NCI-H526 (cell line): ENCODE results near the gene WBP11.

Source experiments
- DNase-seq, 2 experiments: peaks; one replicate each; lab custom pipeline; 2025; lab: John Stamatoyannopoulos, UW

WBP11 gene

GRCh38 chr12:14803011-14803829, at the start of gene WBP11, which contains the start of gene C12orf60:
WBP11 (minus strand) TSS chr12:14803478; CDS start chr12:14801383, 2,095 bp downstream.
C12orf60 (plus strand) TSS chr12:14803670; CDS start chr12:14822936, 19,266 bp downstream.
- DNase-seq: peak; percentile 99

DNA sequence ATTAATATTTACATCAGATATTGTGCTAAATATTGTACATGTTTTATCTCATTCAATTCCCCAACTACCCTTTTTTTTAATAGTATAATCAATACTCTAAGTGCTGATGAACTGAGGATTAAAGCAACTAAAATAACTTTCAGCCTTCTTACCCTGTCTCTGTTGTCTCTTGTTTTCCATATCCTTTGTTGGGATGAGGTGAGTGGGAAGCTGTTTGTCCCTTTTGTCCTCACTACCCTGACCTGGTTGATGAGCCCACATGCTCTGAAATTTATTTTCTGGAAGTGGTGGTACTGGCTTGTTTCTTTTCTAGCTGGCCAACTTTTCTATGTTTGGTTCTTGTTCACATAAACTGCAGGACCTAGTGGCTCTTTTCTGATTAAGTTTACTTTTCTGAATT, 49.6 kb upstream of the WBP11 start:
- no peak for DNase-seq

DNA sequence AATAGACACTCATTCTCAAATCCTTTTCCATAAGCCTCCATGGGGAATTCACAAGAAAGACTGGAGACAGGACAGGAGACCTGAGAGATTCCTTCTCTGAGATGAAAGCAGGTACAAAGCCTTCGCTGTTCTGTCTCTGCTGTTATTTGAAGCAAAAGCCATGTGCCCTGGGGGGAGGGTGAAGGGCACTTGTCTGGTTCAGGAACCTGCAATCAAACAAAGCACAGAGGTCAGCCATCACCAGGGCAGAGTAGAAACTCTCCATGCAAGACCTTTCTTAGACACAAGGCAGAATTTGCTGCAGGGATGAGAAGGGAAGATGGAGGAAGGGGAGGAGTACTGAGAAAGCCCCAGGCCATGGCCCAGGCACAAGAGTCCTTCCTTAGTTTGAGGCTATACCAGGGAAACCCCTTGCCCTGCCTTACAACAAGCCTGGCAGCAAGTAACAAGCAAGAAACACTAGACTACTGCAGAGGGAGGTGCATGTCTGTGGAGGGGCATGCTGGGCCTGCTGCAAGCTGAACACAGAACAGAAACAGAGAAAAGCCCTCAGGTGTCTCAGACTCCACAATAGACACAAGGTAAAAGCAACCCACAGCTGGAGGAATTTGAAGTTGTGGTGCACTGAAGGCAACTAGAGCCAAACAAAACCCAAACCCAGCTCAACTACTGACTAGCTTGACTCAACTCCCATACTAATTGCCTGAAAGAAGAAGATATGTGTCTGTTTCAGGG, 47.8 kb upstream of the WBP11 start:
- no peak for DNase-seq

DNA sequence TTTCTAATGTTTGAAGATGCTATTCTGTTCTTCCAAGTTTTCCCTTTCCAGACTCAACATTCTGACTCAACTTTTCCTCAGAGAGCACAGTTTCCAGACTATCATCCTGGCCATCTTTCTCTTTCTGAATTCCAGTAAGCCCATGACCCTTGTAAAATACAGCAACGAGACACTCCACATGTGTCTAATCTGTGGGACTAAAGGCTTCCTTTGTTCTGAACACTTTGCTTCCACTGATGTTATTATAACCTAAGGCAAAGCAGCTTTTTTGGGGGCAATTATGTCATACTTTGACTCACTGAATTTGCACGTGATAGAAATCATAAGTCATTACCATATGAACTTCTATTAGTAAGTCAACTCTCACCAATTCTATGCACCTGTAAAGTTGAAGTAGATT, 46.4 kb upstream of the WBP11 start:
- DNase-seq: no peak

DNA sequence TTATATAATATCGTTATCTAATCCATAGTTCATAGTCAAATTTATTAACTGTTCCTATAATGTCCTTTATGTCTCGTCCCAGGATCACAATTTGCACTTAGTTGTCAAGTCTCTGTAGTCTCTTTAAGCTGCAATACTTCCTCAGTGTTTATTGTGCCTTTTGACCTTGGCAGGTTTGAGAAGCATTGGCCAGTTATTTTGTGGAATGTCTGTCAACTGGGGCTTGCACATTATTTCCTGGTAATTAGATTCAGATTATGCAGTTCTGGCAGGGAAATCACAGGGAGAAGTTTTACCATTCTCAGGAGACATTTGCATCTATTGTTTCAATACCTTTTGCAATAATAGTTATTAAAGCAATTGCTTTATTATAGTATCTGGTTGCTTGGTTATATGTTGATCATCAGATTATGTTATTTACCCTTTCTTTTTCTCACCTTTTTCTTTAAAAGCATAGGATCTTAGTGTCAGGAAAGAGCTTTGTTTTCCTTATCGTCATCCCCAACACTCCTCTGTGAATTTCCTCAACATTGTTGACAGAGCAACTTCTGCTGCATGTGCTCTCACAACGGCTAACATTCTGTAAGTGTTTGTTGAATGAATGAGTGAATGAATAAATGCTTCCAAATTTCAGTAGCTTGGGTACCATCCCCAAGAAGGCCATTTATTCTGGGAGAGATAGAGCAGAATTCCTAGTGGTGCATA, 43.8 kb upstream of the WBP11 start:
- DNase-seq: no peak

DNA sequence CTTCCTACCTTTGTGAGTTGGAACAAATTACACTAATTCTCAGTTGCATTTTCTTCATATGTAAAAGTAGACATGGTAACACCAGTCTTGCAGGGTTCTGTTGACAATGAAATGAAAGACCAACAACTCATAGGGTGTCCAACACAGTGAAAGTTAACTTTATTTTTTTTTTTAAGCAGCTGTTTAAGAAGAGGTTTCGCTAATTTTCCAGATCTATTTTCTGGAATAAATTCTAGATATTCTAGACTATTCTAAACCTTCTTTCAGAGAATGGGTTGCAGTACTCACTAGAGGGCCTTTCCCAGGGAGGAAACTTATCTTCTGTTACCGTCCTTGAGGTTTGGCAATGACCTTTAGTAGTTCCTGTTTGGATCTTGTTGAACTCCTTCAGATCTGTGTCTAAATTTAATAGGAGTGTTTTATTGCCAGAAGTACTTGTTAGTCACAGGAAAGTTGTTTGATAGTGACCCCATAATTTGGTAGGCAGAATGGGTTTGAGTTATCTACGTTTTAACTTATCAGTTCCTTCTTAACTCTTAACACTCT, 42.8 kb upstream of the WBP11 start:
- DNase-seq: no peak

- DNase-seq: peak; percentile 38 to 69
Observed at GRCh38 chr12:14845350-14845750, 42.1 kb upstream of the WBP11 start.

- DNase-seq: no peak
Observed at GRCh38 chr12:14844401-14844800, 41.1 kb upstream of the WBP11 start.

GRCh38 chr12:14843425-14843887, 40.2 kb upstream of the WBP11 start, which contains the start of gene ART4:
ART4 (minus strand) TSS chr12:14843526; CDS start chr12:14843113, 413 bp downstream.
- no peak for DNase-seq

- DNase-seq: no peak
Observed at GRCh38 chr12:14842315-14842714, 39.0 kb upstream of the WBP11 start.

GRCh38 chr12:14841761-14842160, 38.5 kb upstream of the WBP11 start:
- no peak for DNase-seq

DNA sequence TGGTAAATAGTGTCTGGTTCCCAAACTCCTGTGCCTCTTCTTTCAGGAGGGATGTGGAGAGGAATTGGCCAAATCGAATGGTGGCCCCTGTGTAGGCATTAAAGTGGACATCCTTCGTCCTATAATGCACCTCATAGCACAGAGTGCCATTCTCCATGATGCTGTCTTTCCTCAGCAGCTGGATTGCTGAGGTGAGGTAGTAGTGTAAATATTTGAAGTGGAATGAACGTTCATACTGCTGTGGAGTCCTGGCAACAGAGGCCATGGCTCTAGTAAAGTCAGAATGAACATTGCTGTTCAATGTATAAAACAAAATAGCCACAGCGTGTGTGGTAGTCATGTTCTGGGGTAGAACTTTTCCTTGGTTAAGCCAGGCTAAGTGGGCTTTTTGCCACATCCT, 37.3 kb upstream of the WBP11 start:
- no peak for DNase-seq

GRCh38 chr12:14839262-14839661, 36.0 kb upstream of the WBP11 start:
- DNase-seq: no peak

DNA sequence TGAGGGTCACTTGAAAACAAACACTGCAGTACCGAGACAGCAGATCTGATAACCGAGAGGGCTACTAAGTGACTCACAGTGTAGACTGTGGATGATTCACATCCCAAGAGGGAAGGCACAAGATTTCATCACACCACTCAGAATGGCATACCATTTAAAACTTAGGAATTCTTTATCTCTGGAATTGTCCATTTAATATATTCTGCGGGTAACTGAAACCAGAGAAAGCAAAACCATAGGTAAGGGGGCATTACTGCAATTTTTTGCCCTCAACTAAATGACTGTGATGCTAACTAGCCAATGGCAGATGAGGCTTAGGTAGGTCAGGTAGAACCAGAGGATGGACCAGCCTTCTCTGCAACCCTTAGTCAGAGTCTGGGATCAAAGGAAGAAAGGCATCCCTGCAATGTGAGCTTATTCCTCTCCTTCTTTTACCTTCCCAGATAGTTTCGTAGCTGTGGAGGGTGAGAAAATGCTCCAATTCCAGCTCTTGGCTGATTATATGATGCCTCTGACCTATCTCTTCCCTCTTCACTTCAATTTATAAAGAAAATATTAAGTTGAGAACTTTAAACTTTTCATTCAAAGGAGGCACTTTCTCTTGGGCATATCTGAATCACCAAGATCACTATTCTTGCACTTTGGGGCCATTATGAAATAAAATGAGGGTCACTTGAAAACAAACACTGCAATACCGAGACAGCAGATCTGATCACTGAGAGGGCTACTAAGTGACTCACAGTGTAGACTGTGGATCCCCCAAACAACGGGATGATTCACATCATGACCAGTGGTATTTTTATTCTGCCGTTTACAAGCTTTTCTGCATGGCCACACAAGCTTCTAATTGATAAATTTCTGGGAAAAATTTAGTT, 33.3 kb upstream of the WBP11 start:
- DNase-seq: no peak

DNA sequence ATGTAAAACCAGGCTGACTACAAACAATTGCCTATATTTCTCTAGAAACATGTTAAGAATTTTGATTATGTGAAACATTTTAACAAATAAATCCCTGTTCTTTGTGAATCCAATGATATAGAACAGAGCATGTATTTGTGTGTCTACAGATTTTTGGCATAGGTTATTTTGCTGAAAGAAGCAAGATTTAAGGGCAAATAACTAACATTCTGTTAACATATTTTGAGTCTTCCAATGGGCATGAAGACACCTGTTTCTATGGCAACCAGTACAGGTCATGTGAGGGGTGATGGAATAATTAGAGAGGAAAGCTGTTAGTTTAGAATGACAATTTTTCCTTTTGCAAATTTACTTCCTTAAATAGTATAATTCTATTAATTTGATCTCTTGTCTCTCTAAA, 31.2 kb upstream of the WBP11 start:
- DNase-seq: no peak

DNA sequence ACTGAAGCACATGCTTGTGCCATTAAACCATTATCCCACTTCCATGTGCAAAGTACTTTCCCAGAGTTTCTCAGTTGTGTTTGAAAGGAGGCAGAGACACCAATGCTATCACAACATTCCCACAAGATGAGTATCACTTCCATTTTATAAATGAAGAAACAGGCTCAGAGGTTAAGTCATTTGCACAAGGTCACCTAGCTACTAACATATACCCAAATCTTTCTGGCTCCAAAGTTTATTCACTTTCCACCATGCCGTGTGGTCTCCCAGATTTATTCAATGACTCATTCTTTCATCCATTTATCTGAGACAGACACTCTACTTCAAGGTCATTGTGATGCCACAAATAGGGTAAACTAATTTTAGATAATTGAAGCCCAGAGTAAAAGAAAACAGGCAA, 30.7 kb upstream of the WBP11 start:
- no peak for DNase-seq

GRCh38 chr12:14833336-14833735, 30.1 kb upstream of the WBP11 start:
- DNase-seq: no peak

DNA sequence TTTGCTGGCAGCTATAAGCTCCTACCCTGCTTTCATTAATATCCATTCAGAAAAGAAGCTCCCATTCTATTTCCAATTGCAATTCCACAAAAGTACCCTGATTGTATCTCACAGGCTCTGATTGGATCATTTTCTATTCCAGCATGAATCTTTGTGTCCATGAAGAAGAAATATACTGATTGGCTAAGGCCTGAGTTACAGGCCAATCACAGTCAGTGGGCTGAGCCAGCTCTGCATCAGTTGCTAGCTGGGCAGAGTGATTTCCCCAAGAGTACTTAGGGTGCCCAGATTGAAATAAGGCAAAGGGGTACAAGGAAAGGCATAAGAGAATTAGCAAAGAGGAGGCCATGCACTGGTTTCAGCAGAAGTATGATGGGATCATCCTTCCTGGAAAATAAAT, 25.6 kb upstream of the WBP11 start:
- DNase-seq: no peak

DNA sequence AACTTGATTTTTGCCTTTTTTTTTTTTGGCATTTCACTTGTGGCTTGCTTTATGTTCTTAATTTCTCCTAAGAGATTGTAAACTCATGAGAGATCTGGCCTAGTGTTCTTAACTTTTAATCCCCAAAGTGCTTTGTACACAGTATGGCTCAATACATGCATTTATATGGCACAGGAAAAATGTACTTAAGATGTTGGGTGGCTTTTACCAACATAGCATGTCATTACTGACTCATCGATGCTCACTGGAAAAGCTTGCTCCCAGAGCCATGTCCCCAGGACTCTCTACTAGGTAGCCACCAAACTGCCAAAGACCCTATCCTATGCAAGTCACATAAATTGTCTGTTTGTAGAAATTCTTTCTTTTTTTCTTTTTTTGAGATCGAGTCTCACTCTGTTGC, 23.8 kb upstream of the WBP11 start:
- no peak for DNase-seq

DNA sequence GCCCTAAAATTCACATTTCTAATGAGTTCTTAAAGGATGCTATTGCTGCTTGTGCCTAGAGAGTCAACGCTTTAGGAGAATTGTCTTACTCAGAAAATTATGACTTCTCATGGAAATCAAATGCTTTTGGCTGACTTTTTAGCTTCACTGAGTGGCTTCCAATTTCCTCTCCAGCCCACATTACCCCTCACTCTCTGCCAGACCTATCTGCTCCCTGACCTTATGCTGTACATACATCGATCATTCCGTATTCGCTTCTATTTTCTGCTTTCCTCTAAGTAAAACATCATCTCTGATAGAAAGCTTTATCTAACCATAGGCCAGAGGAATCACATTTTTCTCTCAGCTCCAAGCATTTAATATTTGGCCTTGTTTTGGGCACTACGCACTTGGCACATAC, 23.2 kb upstream of the WBP11 start:
- DNase-seq: no peak

DNA sequence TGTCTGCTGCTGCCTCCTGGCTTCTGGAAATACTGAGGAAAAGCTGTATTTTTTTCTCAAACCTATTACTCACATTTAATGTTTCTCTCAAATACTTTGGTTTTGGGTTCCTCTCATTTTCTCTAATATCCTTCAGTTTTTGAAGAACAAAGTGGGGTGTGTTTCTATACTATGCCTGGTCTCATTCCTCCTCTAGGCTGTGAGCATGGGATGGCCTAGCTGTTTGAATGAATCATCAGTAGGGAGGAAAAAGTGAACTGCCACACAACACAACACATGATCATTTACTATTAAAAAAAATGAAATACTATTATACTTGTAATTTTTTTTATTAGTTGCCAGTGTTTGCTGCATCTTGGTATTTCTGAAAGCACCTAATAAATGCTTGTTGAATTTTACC, 22.0 kb upstream of the WBP11 start:
- no peak for DNase-seq
